MM.1S (cell line): ENCODE results near the gene AP4S1.

Experiments used
- DNase-seq: peaks from one replicate; pipeline ENCODE4 v3.0.0-alpha.2; 2015
- H2AFZ ChIP-seq: fragments of 300-600 bp; sonication (generic); 2 replicates; pipeline ENCODE4 v1.6.0; 2016; ENCODE audit warnings: antibody characterized with exemption, low read length
- H3F3A ChIP-seq: fragments of 300-600 bp; sonication (generic); 2 replicates; pipeline ENCODE4 v1.6.1; 2016; ENCODE audit warnings: mild to moderate bottlenecking, antibody characterized with exemption, low read length, moderate library complexity, mixed read lengths; ENCODE audit not compliant: insufficient read depth
- H3K27ac ChIP-seq: fragments of 300-600 bp; sonication (generic); 2 replicates; pipeline ENCODE4 v1.5.1; 2016; ENCODE audit warnings: mild to moderate bottlenecking, low read length
- H3K27me3 ChIP-seq: fragments of 300-600 bp; sonication (generic); replicated peaks from 2 replicates; pipeline ENCODE4 v1.6.0; 2016; ENCODE audit warnings: low read length; ENCODE audit not compliant: insufficient read depth
- H3K36me3 ChIP-seq: fragments of 300-600 bp; sonication (generic); replicated peaks from 2 replicates; pipeline ENCODE4 v1.6.1; 2016; ENCODE audit warnings: mild to moderate bottlenecking, low read length, mixed read lengths; ENCODE audit not compliant: insufficient read depth
- H3K4me1 ChIP-seq: fragments of 300-600 bp; sonication (generic); 2 replicates; pipeline ENCODE4 v1.6.1; 2016; ENCODE audit warnings: low read length, mixed read lengths
- H3K4me2 ChIP-seq: fragments of 300-600 bp; sonication (generic); 2 replicates; pipeline ENCODE4 v1.6.0; 2016; ENCODE audit warnings: low read depth, low read length
- H3K4me3 ChIP-seq: fragments of 300-600 bp; sonication (generic); 2 replicates; pipeline ENCODE4 v1.5.1; 2016; ENCODE audit warnings: low read length, mixed read lengths
- H3K79me2 ChIP-seq: fragments of 300-600 bp; sonication (generic); 2 replicates; pipeline ENCODE4 v1.6.1; 2016; ENCODE audit warnings: mixed run types, low read length, mixed read lengths
- H3K9ac ChIP-seq: fragments of 300-600 bp; sonication (generic); 2 replicates; pipeline ENCODE4 v1.6.1; 2016; ENCODE audit warnings: low read length, mixed read lengths
- H3K9me2 ChIP-seq: fragments of 300-600 bp; sonication (generic); replicated peaks from 2 replicates; pipeline ENCODE4 v1.6.1; 2016; ENCODE audit warnings: mild to moderate bottlenecking, low read length, mixed read lengths; ENCODE audit not compliant: insufficient read depth
- H3K9me3 ChIP-seq: fragments of 300-600 bp; sonication (generic); replicated peaks from 2 replicates; pipeline ENCODE4 v1.6.1; 2016; ENCODE audit warnings: mild to moderate bottlenecking, low read length, mixed read lengths; ENCODE audit not compliant: insufficient read depth
- H4K20me1 ChIP-seq: fragments of 300-600 bp; sonication (generic); 2 replicates; pipeline ENCODE4 v1.6.1; 2016; ENCODE audit warnings: mild to moderate bottlenecking, low read length, moderate library complexity, mixed read lengths; ENCODE audit not compliant: insufficient read depth
- EZH2 ChIP-seq: fragments of 300-600 bp; sonication (generic); optimal IDR thresholded peaks from 2 replicates; pipeline ENCODE3; 2017; ENCODE audit warnings: low read depth, mild to moderate bottlenecking, antibody characterized with exemption, low read length, mixed read lengths
- EZH2phosphoT487 ChIP-seq: fragments of 300-600 bp; sonication (generic); IDR thresholded peaks from 2 replicates; pipeline ENCODE4 v1.6.1; 2018; ENCODE audit warnings: antibody characterized with exemption, low read length
- TF ChIP-seq, protein P1 (sequence below): fragments of 300-600 bp; sonication (generic); IDR thresholded peaks from 2 replicates; pipeline ENCODE4 v1.5.1; 2016; ENCODE audit warnings: antibody characterized with exemption, low read length, mixed read lengths

AP4S1 gene

DNA sequence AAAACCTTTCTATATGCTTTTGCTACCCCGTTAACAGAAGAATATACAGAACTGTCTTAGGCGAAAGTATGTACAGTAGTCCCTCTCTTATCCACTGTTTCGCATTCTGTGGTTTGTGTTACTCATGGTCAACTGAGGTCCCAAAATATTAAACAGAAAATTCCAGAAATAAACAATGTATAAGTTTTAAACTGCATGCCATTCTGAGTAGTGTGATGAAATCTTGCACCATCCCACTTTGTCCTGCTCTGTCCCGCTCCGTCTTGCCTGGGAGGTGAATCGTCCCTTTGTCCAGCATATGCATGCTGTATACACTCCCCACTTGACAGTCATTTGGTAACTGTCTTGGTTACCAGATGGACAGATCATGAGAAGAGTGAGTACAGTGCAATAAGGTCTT, 70.8 kb downstream of the AP4S1 start:
- H3K79me2 ChIP-seq = no peaks in the 10 kb centered on the region
- no peak for TF ChIP-seq EZH2phosphoT487
- TF ChIP-seq EZH2 = no peak
- TF ChIP-seq, protein P1, sequence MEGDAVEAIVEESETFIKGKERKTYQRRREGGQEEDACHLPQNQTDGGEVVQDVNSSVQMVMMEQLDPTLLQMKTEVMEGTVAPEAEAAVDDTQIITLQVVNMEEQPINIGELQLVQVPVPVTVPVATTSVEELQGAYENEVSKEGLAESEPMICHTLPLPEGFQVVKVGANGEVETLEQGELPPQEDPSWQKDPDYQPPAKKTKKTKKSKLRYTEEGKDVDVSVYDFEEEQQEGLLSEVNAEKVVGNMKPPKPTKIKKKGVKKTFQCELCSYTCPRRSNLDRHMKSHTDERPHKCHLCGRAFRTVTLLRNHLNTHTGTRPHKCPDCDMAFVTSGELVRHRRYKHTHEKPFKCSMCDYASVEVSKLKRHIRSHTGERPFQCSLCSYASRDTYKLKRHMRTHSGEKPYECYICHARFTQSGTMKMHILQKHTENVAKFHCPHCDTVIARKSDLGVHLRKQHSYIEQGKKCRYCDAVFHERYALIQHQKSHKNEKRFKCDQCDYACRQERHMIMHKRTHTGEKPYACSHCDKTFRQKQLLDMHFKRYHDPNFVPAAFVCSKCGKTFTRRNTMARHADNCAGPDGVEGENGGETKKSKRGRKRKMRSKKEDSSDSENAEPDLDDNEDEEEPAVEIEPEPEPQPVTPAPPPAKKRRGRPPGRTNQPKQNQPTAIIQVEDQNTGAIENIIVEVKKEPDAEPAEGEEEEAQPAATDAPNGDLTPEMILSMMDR = no peak

GRCh38 chr14:31097081-31097480, 71.6 kb downstream of the AP4S1 start:
- no peak for DNase-seq
- no peak overlapping the region for H3K27ac ChIP-seq

More for the DNA sequence above, 70.8 kb downstream of the AP4S1 start:
- DNase-seq = no peak
- no peak overlapping the region for H2AFZ ChIP-seq
- no peak overlapping the region for H3K4me3 ChIP-seq
- H4K20me1 ChIP-seq = no peaks in the 10 kb centered on the region
- no peaks in the 10 kb centered on the region for H3K36me3 ChIP-seq
- no peaks in the 10 kb centered on the region for H3K9me3 ChIP-seq
- no peaks in the 10 kb centered on the region for H3K27me3 ChIP-seq
- H3K9me2 ChIP-seq = no peaks in the 10 kb centered on the region
- H3K4me2 ChIP-seq = no peak overlapping the region
- no peak overlapping the region for H3K9ac ChIP-seq
- H3F3A ChIP-seq = no peaks in the 10 kb centered on the region
- H3K4me1 ChIP-seq = no peaks in the 10 kb centered on the region
- H3K27ac ChIP-seq = no peak overlapping the region

GRCh38 chr14:31106768-31107167, 81.3 kb downstream of the AP4S1 start:
- no peak for TF ChIP-seq EZH2phosphoT487
- TF ChIP-seq, protein P1 = no peak
- no peak for TF ChIP-seq EZH2

More at GRCh38 chr14:31097081-31097480, 71.6 kb downstream of the AP4S1 start:
- TF ChIP-seq EZH2 (no peak), EZH2phosphoT487 (no peak)
- H3K4me1 ChIP-seq = no peaks in the 10 kb centered on the region
- H3K4me3 ChIP-seq = no peak overlapping the region
- H3K4me2 ChIP-seq = no peak overlapping the region
- no peaks in the 10 kb centered on the region for H3K36me3 ChIP-seq
- no peaks in the 10 kb centered on the region for H3K27me3 ChIP-seq
- H2AFZ ChIP-seq = no peak overlapping the region
- no peaks in the 10 kb centered on the region for H3F3A ChIP-seq
- H3K79me2 ChIP-seq = no peaks in the 10 kb centered on the region
- H4K20me1 ChIP-seq = no peaks in the 10 kb centered on the region
- no peaks in the 10 kb centered on the region for H3K9me2 ChIP-seq
- no peaks in the 10 kb centered on the region for H3K9me3 ChIP-seq
- H3K9ac ChIP-seq = no peak overlapping the region

DNA sequence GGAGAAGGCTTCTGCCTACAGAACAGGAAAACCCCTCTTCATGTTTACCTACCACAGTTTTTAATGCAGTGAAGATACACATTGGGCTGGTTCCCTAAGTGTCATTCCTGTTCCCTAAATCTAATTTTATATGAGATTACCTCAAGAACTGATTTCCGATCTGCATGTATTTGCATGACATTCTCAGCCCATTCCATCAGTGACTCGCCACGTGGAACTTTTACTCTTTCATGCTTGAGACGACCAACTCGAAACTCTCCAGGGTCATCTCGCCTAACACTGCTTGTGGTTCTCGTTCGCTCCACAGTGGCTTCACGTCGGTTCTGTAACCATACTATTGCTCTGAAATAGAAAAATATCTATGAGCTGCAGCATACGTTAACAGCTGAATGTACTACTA, 83.8 kb downstream of the AP4S1 start:
- no peaks in the 10 kb centered on the region for H3K9me2 ChIP-seq
- H3K4me2 ChIP-seq = no peak overlapping the region
- no peak for DNase-seq
- TF ChIP-seq EZH2 (no peak), EZH2phosphoT487 (no peak)
- TF ChIP-seq, protein P1 = no peak
- no peaks in the 10 kb centered on the region for H4K20me1 ChIP-seq
- H3K36me3 ChIP-seq = no peaks in the 10 kb centered on the region
- H3K27me3 ChIP-seq = no peaks in the 10 kb centered on the region
- no peaks in the 10 kb centered on the region for H3K79me2 ChIP-seq
- H3K27ac ChIP-seq = no peak overlapping the region
- H3K9ac ChIP-seq = no peak overlapping the region
- no peaks in the 10 kb centered on the region for H3F3A ChIP-seq
- H3K4me1 ChIP-seq = no peaks in the 10 kb centered on the region
- no peak overlapping the region for H2AFZ ChIP-seq
- no peak overlapping the region for H3K4me3 ChIP-seq
- no peaks in the 10 kb centered on the region for H3K9me3 ChIP-seq

More at GRCh38 chr14:31106768-31107167, 81.3 kb downstream of the AP4S1 start:
- H3K4me1 ChIP-seq = no peaks in the 10 kb centered on the region
- H3K9ac ChIP-seq = no peak overlapping the region
- no peak overlapping the region for H3K4me3 ChIP-seq
- no peaks in the 10 kb centered on the region for H3K27me3 ChIP-seq
- no peak for DNase-seq
- H2AFZ ChIP-seq = no peak overlapping the region
- no peaks in the 10 kb centered on the region for H4K20me1 ChIP-seq
- no peaks in the 10 kb centered on the region for H3K79me2 ChIP-seq
- no peak overlapping the region for H3K4me2 ChIP-seq
- H3F3A ChIP-seq = no peaks in the 10 kb centered on the region
- H3K9me3 ChIP-seq = no peaks in the 10 kb centered on the region
- no peak overlapping the region for H3K27ac ChIP-seq
- no peaks in the 10 kb centered on the region for H3K9me2 ChIP-seq
- no peaks in the 10 kb centered on the region for H3K36me3 ChIP-seq
